GM12878 (cell line): Measurements from ENCODE around the gene SDK2. TPM values are rescaled to one million over a fixed set of nuclear protein-coding genes. Genes with fewer than 3 reads are reported as not detected.

ENCODE experiments used
- CHD4 ChIP-seq: fragments of 200-600 bp; sonication (generic); IDR thresholded peaks from 2 replicates; pipeline ENCODE4 v1.6.1; 2016; ENCODE audit warnings: mild to moderate bottlenecking
- EED ChIP-seq: sonication (generic); IDR thresholded peaks from 2 replicates; pipeline ENCODE4 v1.6.1; 2016; ENCODE audit warnings: antibody characterized with exemption, low read depth
- SMARCA5 ChIP-seq: fragments of 450-650 bp; IDR thresholded peaks from 2 replicates; pipeline ENCODE4 v1.6.1; 2017; ENCODE audit warnings: mild to moderate bottlenecking
- SUZ12 ChIP-seq: fragments of 200-600 bp; sonication (generic); IDR thresholded peaks from one replicate; pipeline ENCODE4 v1.6.1; 2018; ENCODE audit warnings: antibody characterized with exemption, mild to moderate bottlenecking; ENCODE audit not compliant: unreplicated experiment
- polyA plus RNA-seq, 11 experiments: library from polyadenylated mRNA; depleted of rRNA in 4 of 11; unstranded in 6 of 11; stranded (reverse) in 5 of 11; fragments of >200 nt; fragmentation: Nextera tagmentation in 4 of 11; fragmentation: Illumina TruSeq in 1 of 11; extraction: Ambion mirVana in 4 of 11; extraction: Trizol in 1 of 11; gene quantifications; 1 replicate in 1 of 11; 2 replicates in 10 of 11; pipeline versions ENCODE4 v1.2.1 to v1.2.3, GENCODE V29; 2011 to 2016; ENCODE audit warnings: inconsistent platforms in 2 of 11, missing spikeins in 2 of 11, low read depth in 1 of 11
- total RNA-seq, 4 experiments: library from RNA; depleted of rRNA in 3 of 4; stranded (reverse); fragments of >200 nt in 3 of 4; fragmentation: Illumina TruSeq in 1 of 4; extraction: Trizol in 1 of 4; gene quantifications; 2 replicates each; pipeline versions ENCODE4 v1.2.1 to v1.2.3, GENCODE V29; 2013 to 2021
- TF ChIP-seq, protein P1 (sequence below): fragments of 450-650 bp; IDR thresholded peaks from 2 replicates; pipeline ENCODE4 v1.6.1; 2017; ENCODE audit warnings: low read depth, mild to moderate bottlenecking, moderate library complexity
- TF ChIP-seq, protein P2 (sequence below): fragments of 450-650 bp; formaldehyde crosslinking; IDR thresholded peaks from 2 replicates; pipeline ENCODE4 v1.4.0; 2020; ENCODE audit warnings: mild to moderate bottlenecking, moderate library complexity
- TF ChIP-seq, protein P3 (sequence below): IDR thresholded peaks from 2 replicates; pipeline ENCODE4 v1.6.1; 2011; ENCODE audit warnings: borderline replicate concordance, low read depth, mild to moderate bottlenecking, moderate library complexity, low read length; ENCODE audit not compliant: insufficient read depth, poor library complexity, severe bottlenecking

SDK2 gene
- total and polyA plus RNA-seq, 10 of the 15 experiments (the other 5 are each of a cell fraction or from before 2014, with no cell fraction given) = 0.03 to 0.08 (median 0.03) TPM; not detected in 7

DNA sequence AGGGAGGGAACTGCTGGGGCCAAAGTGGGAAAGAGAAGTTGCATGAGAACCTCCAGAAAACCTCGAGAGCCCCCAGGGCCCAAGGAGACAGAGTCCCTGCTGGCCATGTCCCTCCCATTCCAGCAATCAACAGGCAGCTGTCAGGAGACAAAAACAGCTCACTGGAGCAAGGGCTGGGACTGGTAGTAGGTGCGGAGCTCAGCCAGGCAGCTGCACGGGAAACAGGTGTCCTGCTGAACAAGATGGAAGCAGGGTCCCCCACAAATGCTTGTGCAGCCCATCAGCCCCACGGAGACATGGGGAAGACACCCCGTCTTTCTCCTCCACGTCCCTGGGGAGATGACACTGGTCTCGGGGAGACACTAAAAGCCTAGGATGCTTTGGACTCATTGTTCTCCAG is 34.5 kb downstream of the SDK2 start (continued):
- TF ChIP-seq CHD4 = no peak
- TF ChIP-seq EED = no peak
- TF ChIP-seq, protein P1, sequence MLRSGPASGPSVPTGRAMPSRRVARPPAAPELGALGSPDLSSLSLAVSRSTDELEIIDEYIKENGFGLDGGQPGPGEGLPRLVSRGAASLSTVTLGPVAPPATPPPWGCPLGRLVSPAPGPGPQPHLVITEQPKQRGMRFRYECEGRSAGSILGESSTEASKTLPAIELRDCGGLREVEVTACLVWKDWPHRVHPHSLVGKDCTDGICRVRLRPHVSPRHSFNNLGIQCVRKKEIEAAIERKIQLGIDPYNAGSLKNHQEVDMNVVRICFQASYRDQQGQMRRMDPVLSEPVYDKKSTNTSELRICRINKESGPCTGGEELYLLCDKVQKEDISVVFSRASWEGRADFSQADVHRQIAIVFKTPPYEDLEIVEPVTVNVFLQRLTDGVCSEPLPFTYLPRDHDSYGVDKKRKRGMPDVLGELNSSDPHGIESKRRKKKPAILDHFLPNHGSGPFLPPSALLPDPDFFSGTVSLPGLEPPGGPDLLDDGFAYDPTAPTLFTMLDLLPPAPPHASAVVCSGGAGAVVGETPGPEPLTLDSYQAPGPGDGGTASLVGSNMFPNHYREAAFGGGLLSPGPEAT = no peak
- TF ChIP-seq, protein P2, sequence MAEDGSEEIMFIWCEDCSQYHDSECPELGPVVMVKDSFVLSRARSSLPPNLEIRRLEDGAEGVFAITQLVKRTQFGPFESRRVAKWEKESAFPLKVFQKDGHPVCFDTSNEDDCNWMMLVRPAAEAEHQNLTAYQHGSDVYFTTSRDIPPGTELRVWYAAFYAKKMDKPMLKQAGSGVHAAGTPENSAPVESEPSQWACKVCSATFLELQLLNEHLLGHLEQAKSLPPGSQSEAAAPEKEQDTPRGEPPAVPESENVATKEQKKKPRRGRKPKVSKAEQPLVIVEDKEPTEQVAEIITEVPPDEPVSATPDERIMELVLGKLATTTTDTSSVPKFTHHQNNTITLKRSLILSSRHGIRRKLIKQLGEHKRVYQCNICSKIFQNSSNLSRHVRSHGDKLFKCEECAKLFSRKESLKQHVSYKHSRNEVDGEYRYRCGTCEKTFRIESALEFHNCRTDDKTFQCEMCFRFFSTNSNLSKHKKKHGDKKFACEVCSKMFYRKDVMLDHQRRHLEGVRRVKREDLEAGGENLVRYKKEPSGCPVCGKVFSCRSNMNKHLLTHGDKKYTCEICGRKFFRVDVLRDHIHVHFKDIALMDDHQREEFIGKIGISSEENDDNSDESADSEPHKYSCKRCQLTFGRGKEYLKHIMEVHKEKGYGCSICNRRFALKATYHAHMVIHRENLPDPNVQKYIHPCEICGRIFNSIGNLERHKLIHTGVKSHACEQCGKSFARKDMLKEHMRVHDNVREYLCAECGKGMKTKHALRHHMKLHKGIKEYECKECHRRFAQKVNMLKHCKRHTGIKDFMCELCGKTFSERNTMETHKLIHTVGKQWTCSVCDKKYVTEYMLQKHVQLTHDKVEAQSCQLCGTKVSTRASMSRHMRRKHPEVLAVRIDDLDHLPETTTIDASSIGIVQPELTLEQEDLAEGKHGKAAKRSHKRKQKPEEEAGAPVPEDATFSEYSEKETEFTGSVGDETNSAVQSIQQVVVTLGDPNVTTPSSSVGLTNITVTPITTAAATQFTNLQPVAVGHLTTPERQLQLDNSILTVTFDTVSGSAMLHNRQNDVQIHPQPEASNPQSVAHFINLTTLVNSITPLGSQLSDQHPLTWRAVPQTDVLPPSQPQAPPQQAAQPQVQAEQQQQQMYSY (CRISPR knock-in tag) = no peak
- no peak for TF ChIP-seq SUZ12
- TF ChIP-seq, protein P3, sequence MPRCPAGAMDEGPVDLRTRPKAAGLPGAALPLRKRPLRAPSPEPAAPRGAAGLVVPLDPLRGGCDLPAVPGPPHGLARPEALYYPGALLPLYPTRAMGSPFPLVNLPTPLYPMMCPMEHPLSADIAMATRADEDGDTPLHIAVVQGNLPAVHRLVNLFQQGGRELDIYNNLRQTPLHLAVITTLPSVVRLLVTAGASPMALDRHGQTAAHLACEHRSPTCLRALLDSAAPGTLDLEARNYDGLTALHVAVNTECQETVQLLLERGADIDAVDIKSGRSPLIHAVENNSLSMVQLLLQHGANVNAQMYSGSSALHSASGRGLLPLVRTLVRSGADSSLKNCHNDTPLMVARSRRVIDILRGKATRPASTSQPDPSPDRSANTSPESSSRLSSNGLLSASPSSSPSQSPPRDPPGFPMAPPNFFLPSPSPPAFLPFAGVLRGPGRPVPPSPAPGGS = no peak
- no peak for TF ChIP-seq SMARCA5
